GM21717 (cell line): Measurements from ENCODE around the gene NUFIP2.
"Not testable (repeated sequence)": the region's sequence is repeated elsewhere in the genome, so short reads cannot be mapped to it uniquely, and the experiment has no call there.

Source experiments
- ATAC-seq: cut with Tn5 transposase; IDR thresholded peaks from one replicate; pipeline ENCODE4 v1.9.1; 2021; ENCODE audit warnings: mild to moderate bottlenecking, moderate library complexity; ENCODE audit not compliant: unreplicated experiment

NUFIP2 gene

GRCh38 chr17:29240477-29240876 is 53.5 kb downstream of the NUFIP2 start:
- ATAC-seq, result no peak

DNA sequence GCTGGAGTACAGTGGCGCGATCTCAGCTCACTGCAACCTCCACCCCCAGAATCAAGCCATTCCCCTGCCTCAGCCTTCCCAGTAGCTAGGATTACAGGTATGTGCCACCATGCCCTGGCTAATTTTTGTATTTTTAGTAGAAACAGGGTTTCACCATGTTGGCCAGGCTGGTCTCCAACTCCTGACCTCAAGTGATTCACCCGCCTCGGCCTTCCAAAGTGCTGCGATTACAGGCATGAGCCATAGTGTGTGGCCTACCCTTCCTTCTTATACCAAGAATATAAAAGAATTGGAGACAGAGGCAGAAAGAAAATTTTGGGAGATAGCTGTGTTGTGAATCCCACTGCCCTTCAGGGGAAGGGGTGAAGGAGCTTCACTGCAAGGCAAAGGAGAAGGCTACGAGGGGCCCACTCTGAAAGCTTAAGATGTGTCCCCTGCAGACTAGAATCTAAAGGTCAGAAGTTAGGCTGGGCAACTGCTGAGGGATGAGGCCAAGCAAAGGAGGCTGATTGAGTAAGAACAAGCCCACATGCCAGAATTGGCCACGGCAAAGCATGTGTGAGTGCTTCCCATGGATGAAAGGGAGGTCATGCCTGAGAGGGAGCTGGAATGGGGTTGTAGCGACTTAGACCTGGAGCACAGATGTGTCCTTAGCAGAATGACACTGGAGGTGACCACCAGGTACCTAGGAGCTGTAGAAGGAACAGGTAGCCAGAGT is 55.7 kb downstream of the NUFIP2 start:
- ATAC-seq, result no peak

GRCh38 chr17:29237476-29238132 is 56.3 kb downstream of the NUFIP2 start:
- ATAC-seq, result no peak

DNA sequence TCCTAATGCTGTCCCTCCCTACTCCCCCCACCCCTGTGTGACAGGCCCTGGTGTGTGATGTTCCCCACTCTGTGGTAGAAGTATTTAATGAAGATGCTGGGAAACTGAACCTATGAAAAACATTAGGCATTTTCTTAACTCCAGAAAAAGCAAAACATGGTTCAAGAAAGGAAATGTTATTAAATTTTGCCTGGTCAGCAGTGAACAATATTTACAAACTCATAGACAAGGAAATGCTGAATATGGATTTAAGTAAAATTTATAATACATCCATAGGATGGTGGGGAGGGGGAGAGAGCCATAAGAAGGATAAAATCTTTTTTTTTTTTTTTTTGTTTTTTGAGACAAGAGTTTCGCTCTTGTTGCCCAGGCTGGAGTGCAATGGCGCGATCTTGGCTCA is 58.0 kb downstream of the NUFIP2 start:
- no peak for ATAC-seq

DNA sequence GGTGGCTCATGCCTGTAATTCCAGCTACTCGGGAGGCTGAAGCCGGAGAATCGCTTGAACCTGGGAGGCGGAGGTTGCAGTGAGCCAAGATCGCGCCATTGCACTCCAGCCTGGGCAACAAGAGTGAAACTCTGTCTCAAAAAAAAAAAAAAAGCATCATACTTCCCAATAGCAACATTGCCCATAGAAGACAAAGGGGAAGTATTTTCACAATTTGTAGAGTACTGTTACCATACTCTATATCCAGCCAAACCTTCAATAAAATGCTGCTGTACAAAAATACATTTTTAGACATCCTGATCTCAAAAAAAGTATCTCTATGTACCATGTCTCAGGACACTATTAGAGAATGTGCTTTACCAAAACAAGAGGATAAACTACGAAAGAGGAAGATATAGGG is 59.0 kb downstream of the NUFIP2 start:
- not testable (repeated sequence) for ATAC-seq

- ATAC-seq, result no peak
These were observed 60.6 kb downstream of the NUFIP2 start for GRCh38 chr17:29233301-29233700.

DNA sequence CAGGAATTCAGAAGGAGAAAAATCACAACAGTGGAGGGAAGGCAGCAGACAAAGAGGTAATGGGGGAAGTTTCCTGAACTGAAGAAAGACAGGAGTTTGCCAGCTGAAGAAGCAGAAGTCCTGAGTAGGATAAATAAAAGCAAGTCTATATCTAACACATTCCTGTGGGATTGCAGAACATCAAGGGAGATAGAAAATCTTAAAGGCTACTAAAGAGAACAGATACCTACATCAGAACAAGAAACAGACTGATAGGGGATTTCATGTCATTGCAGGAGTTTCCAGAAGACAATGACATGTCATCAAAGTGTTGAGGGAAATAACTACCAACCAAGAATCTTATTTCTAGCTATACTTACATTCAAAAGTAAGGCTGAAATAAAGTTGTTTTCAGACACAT is 68.6 kb downstream of the NUFIP2 start:
- ATAC-seq, result no peak

GRCh38 chr17:29221338-29221737 is 72.6 kb downstream of the NUFIP2 start:
- ATAC-seq, result not testable (repeated sequence)

DNA sequence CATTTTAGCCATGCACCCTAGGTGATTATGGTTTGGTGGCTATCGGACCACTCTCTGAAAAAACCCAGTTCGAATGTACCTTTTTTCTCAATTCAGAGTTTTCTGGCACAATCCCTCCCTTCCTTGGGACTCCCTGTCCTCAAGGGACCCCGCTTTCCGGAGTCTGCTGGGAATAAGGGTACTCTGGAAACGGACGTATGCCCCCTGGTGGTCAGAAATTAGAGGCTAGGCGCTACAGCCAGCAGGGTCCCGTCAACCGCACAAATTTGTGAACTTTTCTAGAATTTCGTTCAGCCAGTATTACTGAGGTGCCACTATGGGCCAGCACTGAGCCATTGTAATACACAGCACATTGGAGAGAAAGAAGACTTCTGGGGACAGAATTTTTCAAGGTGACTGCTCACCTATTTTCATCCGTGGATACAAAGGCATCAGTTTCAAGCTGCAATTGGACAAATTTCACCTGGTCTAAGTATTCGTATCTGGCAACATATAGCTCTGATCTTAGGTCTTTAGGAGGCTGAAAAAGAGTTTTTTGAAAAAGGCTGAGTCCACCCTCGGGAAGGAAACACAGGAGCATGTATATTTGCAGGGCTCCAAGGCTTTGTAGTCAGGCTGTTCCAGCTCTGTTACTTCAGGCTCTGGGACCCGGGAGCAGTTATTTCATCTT is 74.4 kb downstream of the NUFIP2 start:
- no peak for ATAC-seq

GRCh38 chr17:29216856-29217255 is 77.1 kb downstream of the NUFIP2 start:
- ATAC-seq, result no peak

- ATAC-seq, result no peak
These were observed 77.8 kb downstream of the NUFIP2 start for GRCh38 chr17:29216181-29216580.

GRCh38 chr17:29215717-29216116 is 78.2 kb downstream of the NUFIP2 start:
- no peak for ATAC-seq

DNA sequence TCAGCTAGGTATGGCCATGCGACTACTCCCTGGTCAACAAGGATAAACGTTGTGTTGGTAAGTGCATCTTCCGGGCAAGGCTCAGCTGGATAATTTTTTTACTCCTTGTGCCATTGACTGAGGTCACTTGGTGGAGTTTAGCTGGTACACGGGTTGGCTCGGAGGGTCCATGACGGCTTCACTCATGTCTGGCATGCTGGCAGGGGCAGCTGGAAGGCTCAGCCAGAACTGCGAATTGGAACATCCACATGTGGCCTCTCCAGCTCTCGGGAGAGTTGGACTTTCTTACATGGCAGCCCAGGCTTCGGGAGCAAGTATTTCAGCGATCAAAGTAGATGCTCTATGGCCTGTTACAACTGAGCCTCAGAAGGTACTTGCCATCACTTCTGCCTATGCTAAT is 78.8 kb downstream of the NUFIP2 start:
- no peak for ATAC-seq

GRCh38 chr17:29214215-29215146 is 79.5 kb downstream of the NUFIP2 start:
- no peak for ATAC-seq

DNA sequence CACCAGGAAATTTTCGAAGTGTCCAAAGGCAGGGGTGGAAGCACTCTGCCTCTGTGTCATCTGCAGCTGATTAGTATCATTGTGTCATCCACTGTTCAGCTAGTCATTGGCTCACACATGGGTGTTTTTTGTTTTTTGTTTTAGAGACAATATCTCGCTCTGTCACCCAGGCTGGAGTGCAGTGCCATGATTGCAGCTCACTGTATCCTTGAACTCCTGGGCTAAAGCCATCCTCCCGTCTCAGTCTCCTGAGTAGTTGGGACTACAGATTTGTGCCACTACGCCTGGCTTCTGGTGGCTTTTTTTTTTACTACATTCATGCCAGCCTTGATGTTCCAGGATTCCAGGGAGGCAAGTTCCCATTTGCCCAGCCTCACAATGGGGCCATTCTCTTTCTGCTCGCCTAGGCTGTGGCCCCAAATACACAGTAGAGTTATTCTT is 81.2 kb downstream of the NUFIP2 start:
- ATAC-seq, result no peak

- no peak for ATAC-seq
These were observed 81.8 kb downstream of the NUFIP2 start for GRCh38 chr17:29212094-29212631.

- ATAC-seq, result no peak
These were observed 83.1 kb downstream of the NUFIP2 start for GRCh38 chr17:29210879-29211278.

- ATAC-seq, result no peak
These were observed 84.9 kb downstream of the NUFIP2 start for GRCh38 chr17:29209073-29209472.

DNA sequence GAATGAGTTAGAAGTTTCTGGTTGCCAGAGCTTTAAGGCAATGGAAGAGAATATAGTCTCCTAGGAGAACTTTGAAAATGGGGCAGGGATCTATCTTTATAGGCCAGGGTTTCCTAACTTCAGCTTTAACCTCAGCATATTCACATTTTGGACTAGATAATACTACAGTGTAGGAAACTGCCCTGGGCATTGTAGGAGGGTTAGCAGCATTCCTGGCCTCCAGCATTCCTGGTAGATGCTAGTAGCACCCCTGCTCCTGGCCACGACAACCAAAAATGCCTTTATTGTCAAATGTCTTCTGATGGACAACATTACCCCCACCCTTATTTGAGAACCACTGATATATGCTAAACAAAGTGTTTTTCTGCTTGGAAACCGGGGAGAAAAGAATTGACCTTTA is 86.0 kb downstream of the NUFIP2 start:
- ATAC-seq, result no peak
